Inflammatory macrophage (primary cell): ENCODE measurements around the gene SAMD7.

Experiments used
- DNase-seq, 2 donors: peaks; one replicate each; pipeline ENCODE4 v3.0.0-alpha.2; 2020 to 2022

The SAMD7 gene

DNA sequence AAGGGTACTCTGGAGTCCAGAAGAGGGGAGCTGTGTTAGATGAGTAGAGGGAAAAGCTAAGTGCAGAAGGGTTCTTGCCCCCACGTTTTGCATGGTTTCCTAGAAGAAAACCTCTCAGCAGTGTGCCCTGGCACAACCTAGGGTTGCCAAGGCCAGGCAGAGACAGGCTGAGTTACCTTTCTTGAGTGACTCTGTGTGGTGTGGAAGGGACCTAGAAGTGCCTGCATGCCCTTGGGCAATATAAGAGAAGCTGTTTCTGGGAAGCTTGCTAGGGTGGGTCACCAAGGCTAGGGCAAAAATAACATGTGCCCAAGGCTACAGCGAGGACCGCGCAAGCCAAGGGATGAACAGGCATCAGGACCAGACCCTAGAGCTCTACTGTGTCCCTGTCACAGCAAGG lies 3.4 kb upstream of the SAMD7 start:
- no peak for DNase-seq

DNA sequence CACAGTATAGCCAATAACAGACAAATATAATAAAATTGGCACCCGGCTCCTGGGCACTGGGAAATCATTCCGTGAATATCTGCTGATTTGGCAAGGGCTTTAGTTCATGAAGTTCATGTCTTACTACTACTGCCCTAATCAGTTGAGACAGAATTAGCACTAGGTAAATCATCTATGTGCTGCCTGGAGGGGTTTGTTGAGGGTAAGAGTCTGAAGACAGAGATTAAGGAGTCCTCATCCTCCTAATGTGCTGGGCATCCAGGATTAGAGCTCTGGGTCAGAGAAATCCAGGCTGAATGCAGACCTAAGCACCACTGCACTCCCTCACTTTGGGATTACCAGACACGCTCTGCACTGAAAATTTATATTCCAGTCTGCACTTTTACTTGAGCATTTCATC lies 2.0 kb downstream of the SAMD7 start:
- no peak for DNase-seq

DNA sequence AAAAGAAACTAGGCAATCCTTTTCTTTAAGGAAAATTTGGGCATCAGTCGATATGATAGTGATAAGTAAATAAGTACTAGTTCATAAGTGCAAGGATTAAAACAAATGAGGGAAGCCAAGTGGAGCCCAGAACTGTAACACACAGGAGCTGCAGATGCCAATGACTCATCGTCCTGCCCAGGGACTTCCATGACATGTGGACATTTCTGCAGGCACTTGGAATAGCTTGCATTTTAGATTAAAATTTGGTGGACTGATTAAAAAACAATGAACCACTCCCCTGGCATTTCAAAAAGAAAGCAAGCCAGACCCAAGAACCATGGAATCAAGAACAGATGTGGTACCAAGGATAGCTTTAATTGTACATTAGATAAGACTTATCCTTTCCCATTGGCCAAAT lies 2.9 kb downstream of the SAMD7 start:
- peak in 1 of 2 donors; percentile 33 for DNase-seq

DNA sequence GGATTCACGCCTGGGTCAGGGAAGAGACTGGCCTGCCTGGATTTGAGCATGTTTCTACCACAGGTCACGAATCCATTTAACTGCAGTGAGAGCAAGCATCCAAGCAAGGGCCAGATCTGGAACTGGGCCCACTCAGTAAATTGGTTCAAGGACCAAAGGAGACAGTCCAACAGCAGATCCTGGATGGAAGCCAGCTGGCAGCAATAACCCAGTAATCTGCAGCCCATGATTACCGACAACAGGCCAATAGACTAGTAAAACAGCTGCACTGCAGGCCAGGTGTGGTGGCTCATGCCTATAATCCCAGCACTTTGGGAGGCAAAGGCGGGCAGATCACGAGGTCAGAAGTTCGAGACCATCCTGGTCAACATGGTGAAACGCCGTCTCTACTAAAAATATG lies 11.8 kb downstream of the SAMD7 start:
- no peak for DNase-seq

DNA sequence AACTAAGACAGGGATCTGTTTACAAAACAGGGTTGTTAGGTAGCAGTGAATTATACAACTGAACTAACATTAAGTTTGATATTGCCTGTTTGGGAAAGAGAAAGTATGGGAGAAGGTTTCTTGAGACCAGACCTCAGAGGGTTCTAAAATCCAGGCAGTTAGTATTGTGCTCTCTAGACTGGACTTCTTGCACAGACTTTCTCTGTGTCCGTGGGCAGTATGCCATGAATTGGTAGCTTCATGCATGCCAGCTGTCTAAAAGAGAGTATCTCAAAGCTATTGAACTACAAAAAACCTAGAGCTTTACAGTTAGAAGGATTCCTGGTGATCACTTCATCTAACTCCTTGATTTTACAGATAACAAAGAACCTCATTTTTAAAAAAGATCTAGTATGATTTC lies 12.5 kb downstream of the SAMD7 start:
- DNase-seq = no peak

DNA sequence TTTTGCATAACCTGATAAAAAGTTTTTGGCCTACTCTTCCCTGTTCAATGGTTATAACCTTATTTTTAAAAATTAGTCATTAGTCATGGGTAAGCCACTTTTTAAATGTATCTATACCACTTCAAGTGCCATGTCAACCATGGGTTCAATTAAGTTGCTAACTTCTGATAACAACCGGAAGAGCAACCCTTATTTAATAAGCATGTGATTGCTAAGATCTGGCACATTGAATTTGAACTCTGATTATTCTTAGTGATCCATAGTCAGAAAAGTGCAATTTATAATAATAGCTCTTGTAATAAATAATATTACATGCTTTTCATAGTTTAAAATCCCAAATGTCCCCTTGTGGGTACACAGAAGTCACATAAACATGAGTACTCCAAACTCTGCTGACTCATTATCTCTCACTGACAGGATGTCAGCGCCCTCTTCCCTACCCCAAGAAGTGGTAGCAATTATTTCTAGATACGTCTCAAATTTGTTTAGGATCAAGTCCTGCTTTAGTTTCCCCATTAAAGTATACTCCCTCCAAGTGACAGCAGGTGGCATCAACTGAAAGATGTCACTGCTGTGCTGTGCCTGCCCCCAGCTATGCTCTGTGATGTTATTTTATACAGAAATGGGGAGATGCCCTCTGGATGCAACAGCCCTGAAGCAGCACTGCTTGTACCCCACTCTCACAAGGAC lies 18.6 kb downstream of the SAMD7 start:
- DNase-seq = peak; percentile 24 to 44

DNA sequence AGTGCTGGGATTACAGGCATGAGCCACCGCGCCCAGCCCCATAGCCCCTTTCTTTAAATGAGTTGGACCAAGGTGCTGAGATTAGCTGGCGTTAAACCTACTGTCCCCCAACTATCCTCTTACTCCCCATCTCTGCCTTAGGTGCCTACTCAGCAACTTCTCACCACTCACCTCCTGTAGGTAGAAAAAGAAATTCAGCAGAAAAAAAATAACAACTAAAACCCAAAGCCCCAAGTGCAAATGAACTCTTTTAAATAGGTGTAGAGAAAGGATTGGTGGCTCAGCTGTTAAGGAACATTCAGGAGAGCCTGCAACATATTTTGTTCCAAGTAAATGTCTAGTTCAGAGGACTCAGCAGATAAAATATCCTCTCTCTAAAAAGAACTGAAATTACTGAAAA lies 19.5 kb downstream of the SAMD7 start:
- no peak for DNase-seq

DNA sequence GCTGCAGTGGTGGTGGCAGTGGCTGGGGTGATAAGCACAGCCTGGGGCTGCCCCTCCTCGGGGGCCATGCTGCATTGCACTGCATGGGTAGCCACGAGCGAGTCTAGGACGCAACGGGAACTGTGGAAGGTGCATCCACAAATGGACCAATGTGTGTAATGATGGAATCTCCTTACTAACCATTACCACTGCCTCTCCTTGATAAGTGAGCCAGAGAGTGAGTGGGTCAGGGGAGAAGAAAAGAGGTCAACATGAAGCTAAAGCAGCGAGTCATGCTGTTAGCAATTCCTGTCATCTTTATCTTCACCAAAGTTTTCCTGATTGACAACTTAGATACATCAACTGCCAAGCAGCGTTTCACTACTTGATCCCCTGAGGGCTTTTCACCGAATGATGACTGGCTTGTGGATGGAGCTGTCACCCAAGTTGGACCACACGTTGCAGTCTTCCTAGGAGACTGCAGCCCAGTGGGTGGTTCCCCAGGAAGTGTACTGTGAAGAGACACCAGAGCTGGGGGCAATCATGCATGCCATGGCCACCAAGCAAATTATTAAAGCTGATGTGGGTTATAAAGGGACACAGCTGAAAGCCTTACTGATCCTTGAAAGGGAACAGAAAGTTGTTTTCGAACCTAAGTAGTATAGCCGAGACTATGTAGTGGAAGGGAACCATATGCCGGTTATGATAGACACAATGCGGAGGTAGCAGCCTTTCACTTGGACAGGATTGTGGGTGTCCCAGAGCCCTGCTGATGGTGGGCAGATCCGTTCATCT lies 20.6 kb downstream of the SAMD7 start:
- DNase-seq = no peak

DNA sequence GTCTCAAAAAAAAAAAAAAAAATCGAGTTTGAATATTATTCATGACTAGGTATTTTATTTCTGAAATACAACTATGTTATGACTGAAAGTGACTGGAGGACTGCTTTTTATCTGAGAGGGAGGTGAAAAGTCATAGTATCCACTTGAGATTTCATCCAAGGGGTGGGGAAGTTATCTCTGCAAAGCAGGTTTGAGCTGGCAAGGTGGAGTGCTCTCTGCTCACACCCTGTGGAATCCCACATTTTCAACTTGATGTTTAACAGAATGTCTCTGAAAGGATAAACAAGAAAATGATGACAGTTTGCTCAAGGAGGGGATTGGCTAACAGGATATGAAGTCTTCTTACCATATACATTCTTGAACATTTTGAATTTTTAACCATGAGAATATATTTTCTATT lies 27.9 kb downstream of the SAMD7 start:
- DNase-seq = no peak

DNA sequence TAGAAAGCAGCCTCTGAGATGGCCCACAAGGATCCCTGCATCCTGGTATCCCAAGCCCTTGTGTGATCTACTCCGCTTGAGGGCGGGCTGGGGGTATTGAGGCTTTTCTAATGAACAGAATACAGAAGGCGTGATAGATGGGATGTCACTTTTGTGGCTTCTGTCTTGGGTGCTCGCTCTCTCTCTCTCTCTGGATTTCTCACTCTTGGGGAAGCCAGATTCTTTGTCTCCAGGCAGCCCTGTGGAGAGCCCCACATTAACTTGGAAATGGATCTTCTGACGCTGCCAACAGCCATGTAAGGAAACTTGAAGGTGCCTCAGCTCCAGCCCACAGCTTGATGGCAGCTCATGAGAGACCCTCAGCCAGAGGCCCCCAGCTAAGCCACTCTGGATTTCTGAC lies 28.4 kb downstream of the SAMD7 start:
- no peak for DNase-seq

DNA sequence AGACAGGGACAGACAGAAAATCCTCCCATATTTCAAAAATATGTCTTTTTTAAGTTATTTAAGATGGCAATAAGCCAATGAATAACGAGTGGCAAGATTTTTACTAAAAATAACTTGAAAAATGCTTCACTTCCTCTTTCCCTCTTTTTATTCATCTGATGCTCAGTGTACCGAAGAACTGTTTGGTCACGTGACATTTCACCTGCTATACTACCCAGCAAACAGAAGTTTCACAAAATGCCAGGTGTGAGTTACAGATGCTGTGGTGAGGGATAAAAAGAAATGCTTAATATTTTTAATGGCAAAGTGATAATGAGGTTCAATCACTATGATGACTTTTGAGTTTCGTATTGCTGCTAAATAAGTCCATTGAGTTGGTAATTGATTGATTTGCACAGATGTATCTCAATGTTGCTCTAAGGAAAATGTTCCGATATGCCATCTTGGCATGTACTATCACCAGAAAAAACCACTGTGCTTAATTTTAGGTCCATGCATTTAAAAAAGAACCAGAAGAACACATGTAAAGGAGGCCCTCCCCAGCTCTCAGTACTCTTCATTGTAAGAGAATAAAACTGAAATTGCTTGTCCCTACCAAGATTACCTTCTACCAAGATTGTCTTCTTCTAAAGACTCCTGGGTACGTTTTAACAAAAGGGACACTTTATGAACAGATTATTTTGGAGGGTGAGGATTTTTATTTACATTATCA lies 29.3 kb downstream of the SAMD7 start:
- no peak for DNase-seq

DNA sequence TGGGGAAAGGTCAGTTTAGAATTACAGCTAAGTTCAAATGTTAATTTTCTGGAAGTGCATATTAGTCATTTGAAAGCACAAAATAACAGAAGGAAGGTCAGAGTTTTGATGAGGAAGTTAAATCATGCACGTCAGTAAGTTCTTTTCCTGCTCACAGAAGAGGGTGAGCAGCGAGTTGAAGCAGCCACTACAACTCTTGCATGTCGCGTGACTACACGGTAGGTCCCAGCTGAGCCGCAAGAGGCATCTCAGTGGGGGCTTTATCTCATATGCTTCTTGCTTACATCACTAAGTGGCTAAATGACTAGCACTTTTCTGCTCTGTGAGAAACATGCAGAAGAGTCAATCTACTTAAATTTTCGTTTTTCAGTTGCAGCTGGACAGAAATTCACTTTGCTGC lies 33.9 kb downstream of the SAMD7 start:
- peak; percentile 87 to 88 for DNase-seq

DNA sequence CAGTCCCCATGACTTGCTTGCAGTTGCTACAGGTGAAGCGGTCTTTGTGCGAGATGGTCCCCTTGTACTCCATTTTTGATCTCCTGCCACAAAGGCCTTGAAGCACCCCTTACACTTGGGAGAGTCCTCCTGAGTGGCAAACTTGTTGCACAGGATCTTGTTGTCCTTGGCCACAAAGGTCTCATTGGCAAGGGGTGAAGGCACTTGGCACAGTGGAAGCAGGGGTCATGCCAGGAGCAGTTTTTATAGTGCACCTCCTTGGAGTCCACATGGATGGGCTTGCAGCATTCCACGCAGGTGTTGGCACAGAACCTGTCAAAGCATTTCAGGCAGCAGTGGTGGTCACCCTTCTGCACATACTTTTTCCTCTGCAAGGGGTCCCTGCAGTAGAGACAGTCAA lies 35.0 kb downstream of the SAMD7 start:
- DNase-seq = no peak

DNA sequence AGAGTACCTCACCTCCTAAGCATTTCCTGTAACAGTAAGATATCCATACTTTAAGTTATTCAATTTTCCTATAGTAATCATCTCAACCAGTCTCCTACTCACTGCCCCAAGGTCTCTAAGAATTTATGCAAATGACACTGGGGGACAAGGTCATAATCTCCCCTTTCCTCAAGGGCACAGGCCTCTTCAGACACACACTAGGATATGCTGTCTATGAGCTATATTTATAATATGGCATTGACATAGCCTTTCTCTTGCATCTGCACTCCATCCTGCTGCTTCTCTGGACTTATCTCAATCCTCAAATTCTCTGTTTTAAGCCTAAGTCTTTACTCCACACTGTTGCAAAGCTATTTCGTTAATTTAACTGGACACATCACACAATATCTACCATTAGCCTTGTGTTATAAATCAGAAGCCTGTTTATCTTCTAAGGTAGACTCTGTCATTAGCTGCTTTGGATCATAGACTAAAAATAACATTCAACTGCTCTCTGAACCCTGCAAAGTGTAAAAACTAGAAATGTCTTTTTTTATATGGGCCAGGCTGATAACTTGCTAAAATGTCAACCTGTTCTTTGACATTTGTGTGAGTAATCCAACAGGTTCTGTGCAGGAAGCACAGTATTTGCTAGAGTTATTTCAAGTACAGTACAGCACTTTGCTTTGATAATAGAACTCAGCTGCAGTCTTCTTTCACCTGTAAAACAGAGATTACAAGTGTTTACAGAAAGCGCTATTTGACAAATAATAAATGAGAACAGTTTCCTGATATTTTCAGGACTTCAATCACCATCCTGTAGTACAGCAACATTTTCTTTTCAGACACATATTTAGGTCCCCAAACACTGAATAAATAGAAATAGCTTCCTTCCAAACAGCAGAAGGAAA lies 37.4 kb downstream of the SAMD7 start:
- DNase-seq = no peak

DNA sequence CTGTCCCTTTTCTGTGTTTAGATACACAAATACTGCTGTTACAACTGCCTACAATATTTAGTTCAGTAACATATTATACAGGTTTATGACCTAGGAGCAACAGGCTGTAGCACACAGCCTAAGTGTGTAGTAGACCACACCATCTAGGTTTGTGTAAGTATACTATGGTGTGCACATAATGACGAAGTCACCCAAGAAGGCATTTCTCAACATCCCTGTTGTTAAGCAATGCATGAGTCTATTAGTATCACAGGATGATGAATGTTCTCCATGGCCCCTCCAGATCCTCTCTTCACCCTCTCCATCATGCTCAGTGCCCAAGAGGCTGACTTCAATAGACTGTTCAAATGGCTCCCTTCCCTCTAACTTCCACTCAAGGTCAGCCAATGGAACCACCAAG lies 40.7 kb downstream of the SAMD7 start:
- peak; percentile 90 to 94 for DNase-seq

DNA sequence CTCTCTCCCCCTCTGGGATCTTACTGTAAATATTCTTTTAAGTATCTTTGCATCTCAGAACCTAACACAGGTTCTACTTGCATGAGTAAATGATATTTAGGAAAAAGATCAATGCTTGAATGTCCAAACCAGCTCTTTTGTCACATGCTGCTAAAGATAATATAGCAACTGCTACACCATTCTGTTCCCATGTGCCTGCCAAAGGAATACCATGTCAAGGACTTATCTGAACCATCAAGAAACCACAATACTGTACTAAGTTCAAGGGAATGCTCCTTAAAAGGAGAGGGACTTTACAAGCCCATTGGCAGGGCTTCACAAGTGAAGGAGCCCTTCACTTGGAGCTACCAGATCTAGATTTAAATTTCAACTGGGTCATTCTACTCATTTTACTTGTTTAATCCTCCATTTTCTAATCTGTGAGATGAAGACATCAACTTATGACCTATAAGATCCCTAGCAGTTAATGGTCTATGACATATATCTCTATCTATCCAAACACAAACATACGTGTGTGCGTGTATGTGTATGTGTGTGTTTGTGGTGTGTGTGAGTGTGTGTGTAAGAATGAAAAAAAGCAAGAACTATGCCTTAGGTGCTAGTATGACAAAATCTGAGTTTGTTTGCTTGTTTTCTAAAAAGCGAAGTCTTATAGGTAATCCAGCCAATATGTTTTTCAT lies 42.2 kb downstream of the SAMD7 start:
- peak in 1 of 2 donors; percentile 6 for DNase-seq

DNA sequence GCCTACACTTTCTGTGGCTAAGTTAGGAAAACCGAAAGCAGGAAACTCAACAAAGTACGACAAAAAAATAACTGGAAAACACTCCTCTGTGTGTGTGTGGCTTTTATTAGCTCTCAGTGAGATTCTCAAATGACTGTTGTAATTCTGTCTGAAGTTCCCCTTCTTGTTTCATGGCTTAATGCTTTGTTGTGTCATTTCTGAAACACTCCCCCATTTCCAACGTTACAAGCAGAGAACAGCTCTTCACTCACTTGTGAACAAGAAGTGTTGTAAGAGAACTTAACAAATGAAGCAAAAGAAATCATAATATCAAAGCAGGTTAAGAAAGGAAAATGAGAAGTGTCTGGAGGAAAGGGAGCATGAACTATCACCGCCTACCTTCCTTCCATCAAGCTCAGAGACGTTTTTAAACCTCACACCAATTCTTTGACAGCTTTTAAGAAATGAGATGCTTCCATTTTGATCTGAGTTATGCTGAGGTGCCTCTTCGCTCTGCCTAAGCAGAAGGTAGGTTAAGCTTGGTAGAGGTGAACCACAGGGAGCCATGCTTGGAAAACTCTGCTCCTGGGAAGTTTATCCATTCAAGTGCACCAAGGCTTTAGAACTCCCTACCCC lies 42.9 kb downstream of the SAMD7 start:
- DNase-seq = peak; percentile 83 to 93

DNA sequence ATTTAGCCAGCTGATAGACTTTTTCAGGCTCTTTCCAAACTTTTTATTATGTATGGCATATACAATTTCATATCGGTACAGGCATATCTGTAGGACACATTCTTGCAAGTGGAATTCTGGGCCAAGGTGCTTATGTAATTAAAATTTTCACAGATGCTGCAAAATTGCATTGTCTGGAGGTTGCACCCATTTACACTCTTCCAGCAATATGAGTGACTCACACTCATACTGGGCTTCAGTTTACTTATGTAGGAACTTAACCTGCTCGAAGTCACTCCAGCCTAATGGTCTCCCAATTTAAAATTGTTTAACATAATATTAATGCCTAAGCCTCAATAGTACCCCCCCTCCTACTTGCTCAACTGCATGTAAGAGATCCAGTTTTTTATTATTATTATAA lies 44.0 kb downstream of the SAMD7 start:
- peak; percentile 26 to 30 for DNase-seq

DNA sequence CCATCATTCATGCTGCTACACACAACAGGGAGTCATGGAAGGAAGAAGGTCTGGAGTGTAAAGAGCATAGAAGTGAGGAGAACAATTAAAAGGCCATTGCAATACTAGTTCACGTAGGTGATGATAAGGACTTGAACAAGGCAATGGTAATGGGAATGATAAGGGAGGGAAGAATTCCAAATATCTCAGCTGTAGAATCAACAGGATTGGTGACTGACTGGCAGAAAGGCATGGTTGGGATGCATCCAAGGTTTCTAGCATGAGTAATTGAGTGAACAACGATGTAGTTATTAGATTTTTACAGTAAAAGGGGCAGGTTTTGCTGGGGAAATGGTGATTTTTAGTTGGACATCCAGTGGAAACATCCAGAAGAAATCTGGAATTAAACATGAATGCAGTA lies 52.8 kb downstream of the SAMD7 start:
- no peak for DNase-seq

DNA sequence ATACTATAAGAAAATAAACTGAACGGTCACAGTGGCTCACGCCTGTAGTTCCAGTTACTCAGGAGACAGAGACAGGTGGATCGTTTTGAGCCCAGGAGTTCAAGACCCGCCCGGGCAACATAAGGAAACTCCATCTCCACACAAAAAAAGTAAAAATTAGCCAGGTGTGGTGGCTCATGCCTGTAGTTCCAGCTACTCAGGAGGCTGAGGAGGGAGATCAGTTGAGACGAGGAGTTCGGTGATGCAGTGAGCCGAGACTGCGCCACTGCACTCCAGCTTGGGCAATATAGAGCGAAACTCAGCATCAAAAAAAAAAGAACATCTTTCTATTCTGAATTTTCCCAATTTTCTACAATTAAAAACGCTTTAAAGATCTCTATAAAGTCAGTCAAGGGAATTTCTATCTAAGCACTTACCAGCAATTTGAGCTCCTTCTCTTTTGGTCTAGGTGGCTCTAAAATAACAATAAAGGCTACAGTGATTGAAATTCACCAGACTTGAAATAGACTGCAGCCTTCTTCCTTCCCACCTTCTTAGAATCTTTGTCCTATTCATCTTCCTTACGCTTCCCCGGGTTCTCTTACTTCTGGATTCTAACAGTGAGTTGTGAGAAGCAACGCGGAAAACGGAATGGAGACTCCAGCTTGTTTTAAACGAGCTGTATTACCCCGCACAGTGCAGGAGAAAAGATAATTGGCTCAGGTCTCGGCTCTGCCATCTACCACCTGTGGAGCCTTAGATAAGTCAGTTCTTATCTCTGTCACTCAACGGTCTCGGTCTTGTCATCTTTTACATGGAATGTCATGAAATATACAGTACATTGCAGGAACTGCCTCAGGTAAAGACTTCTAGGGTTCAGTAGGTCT lies 54.4 kb downstream of the SAMD7 start:
- DNase-seq = no peak
